ENCODE results near the gene EREG. TPM values are rescaled to one million over a fixed set of nuclear protein-coding genes. Genes with fewer than 3 reads are reported as not detected.

The EREG gene
- total and polyA plus RNA-seq, 10 of the 15 experiments (the other 5 are each of a cell fraction or from before 2014, with no cell fraction given) = not detected

DNA sequence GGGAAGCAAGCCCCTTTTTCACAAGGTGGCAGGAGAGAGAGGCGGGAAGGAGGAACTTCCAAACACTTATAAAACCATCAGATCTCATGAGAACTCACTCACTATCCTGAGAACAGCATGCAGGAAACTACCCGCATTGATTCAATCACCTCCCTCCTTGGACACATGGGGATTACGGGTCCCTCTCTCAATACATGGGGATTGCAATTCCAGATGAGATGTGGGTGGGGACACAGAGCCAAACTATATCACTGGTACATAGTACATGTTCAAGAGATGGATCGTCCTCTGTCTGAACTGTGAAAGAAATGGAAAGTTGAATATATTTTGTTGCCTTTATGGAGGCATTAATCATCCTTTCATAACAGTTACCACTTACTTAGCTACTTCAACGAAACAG is 12.8 kb downstream of the EREG start:
- SMC1A ChIA-PET (ENCODE audit: uncharacterized antibody, unreplicated experiment) = interaction anchor here (0.6 to 3.6 kb wide), 13 partner anchors 11 to 1105 kb away, joined by 3 to 33 read pairs (median 3); partner anchors contain the start of gene AREG

More for the DNA sequence above, 12.8 kb downstream of the EREG start:
- H3K36me3 ChIP-seq (ENCODE audit: control insufficient read depth in 2 of 2, insufficient read depth in 2 of 2, low read length in 1 of 2) = no peaks in the 10 kb centered on the region
- no peaks in the 10 kb centered on the region for H3K79me2 ChIP-seq (ENCODE audit: control insufficient read depth, insufficient read depth, low read length)
- ATAC-seq (no peak), FAIRE-seq (no peak), DNase-seq (ENCODE audit: low read depth, low spot score) (no peak)
- ChIA-PET RAD21 (ENCODE audit: unreplicated experiment) (interaction anchor here (0.6 to 3.1 kb wide), 10 partner anchors 22 to 334 kb away, joined by 3 to 25 read pairs (median 4); no protein-coding TSS in a partner anchor), CTCF (interaction anchor here (0.6 to 6.9 kb wide), 22 partner anchors 8 to 314 kb away, joined by 3 to 95 read pairs (median 4); no protein-coding TSS in a partner anchor), POLR2A (no interaction called here)
- no peaks in the 10 kb centered on the region for H4K20me1 ChIP-seq (ENCODE audit: control insufficient read depth, insufficient read depth)
- H3K4me1 ChIP-seq (ENCODE audit: control insufficient read depth, insufficient read depth, low read length) = no peaks in the 10 kb centered on the region
- TF ChIP-seq HDAC6 (IDR thresholded peaks at IDR 0.05; ENCODE audit: unreplicated experiment) (no peak), RAD51 (IDR thresholded peaks at IDR 0.05) (no peak), FOXM1 (IDR thresholded peaks at IDR 0.05; ENCODE audit: low read depth, low read length) (no peak), USF2 (IDR thresholded peaks at IDR 0.05; ENCODE audit: borderline replicate concordance, low read depth, low read length) (no peak), CBX5 (IDR thresholded peaks at IDR 0.05; ENCODE audit: low read depth) (no peak), ESRRA (IDR thresholded peaks at IDR 0.05; ENCODE audit: low read length) (no peak), TARDBP (IDR thresholded peaks at IDR 0.05; ENCODE audit: borderline replicate concordance) (no peak), SMC3 (IDR thresholded peaks at IDR 0.05; ENCODE audit: borderline replicate concordance, low read length) (no peak), DPF2 (IDR thresholded peaks at IDR 0.05) (no peak), RCOR1 (conservative IDR thresholded peaks at IDR 0.05; ENCODE audit: low read depth, low read length) (no peak), RAD21 (IDR thresholded peaks at IDR 0.05; ENCODE audit: insufficient read depth, low read depth, low read length) (no peak)
- H2AFZ ChIP-seq (ENCODE audit: control insufficient read depth, low read depth, low read length) = no peak overlapping the region
- H3K4me3 ChIP-seq = no peak overlapping the region
- intact Hi-C loops (cut with micrococcal nuclease; ENCODE audit: unreplicated experiment) (loop anchor here (1.0 to 5.0 kb wide), 5 partner anchors 70 to 298 kb away; partner anchors contain the start of gene AREG), in situ Hi-C loops (cut with MboI) (loop anchor here (5.0 to 10.0 kb wide), 2 partner anchors 157 to 295 kb away; no protein-coding TSS in a partner anchor)
- no TSS peak for BruUV-seq (replicated peaks)
- H3K9me3 ChIP-seq (replicated peaks; ENCODE audit: control insufficient read depth, insufficient read depth, low read length) = no peaks in the 10 kb centered on the region
- 36% methylated on average over 5 of the region's 5 CpGs for WGBS (ENCODE audit: insufficient coverage, insufficient replicate concordance, low lambda C conversion rate, missing lambda C conversion rate)
- H3K9ac ChIP-seq (ENCODE audit: control insufficient read depth, insufficient read depth, low read length) = no peak overlapping the region
- H3K27me3 ChIP-seq (replicated peaks in 1 of 2; ENCODE audit: control insufficient read depth in 2 of 2, insufficient read depth in 2 of 2, low read length in 1 of 2) = no peaks in the 10 kb centered on the region
- no peak overlapping the region for H3K27ac ChIP-seq (ENCODE audit: control insufficient read depth, insufficient read depth)
- H3K4me2 ChIP-seq (ENCODE audit: control insufficient read depth, insufficient read depth) = no peak overlapping the region

Measured in GM12878 (cell line).